Non-pigmented ciliary epithelial cell (primary cell): ENCODE data around the gene TTPAL.

Source experiments
- DNase-seq: peaks from one replicate; pipeline ENCODE4 v3.0.0-alpha.2; 2010; ENCODE audit warnings: low read depth

Gene TTPAL

DNA sequence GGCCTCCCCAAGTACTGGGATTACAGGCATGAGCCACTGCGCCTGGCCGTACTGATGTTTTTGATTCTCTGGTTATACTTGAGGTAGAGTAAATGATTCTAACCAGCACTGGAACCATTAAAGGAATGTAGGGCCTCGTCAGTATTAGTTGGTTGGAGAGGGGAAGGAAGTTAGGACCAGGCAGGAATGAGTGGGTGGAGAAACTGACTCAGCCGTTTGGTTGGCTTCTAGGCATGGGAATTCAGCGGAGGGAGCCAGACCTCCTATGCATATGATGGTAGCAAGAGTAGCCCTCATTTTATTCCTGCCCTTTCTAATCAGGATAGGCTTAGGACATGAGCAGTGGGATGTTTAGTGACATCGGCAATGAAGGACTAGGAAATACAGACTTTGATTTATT is 65.2 kb downstream of the TTPAL start:
- no peak for DNase-seq

DNA sequence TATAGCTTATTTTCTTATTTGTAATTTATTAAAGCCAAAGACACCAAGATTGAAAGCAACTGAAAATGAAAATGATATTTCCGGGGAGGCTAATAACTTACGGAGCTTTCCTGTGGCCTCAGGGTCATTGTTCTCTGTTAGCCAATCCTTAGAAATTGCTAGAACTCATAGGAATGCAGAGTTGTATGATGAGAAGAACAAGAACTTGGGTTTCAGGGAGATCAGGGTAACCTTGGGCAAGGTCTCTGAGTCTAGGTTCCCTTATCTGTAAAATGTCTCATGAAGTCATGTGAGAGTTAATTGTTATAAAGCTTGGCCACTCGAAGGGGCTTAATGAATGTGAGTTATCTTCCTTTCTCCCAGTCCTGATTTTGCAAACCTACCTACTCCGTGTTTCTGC is 66.3 kb downstream of the TTPAL start:
- DNase-seq, result no peak

DNA sequence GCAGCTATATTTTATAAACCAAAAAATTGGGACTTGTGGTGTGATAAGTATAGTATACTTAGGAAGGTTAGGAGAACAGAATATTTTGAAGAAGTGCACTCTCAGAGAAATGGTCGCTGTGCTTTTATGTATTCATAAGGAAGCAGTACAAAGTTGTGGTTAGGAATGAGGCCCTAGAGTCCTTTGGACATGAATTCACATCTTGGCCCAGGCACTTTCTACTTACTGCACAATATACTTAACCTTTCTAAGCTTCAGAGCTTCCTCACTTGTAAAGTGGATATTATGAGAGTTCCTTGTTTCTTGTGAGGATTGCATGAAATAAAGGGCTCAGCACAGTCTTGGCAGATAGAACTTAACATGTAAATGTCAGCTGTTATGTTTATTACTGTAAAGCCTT is 67.2 kb downstream of the TTPAL start:
- DNase-seq, result no peak

DNA sequence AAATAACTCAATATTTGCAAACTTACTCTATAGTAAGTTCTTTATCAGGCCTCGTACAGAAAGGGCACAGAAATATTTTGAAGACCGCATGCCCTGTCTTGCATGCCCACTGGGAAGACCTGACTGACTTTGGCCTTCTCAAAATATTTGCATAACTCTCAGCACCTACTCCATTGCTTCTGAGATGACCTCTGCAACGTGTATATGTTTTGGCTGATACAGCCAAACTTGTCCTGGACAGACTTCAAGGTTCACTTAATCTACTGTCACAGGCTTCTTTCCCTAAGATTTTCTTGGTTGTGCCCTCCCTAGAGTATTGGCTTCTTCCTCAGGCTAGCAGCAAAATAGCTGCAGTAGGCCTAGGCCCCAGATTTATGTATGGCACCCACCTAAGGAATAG is 67.7 kb downstream of the TTPAL start:
- DNase-seq, result no peak
